H1 (cell line): ENCODE data around the gene SS18L1.

Experiments
- CHD2 ChIP-seq: IDR thresholded peaks from 2 replicates; pipeline ENCODE4 v1.6.1; 2012; ENCODE audit warnings: low read length, improper control_type of control experiment
- EP300 ChIP-seq, 2 experiments: IDR thresholded peaks; 1 replicate in 1 of 2; 2 replicates in 1 of 2; pipeline ENCODE4 v1.6.1; 2011 to 2012; ENCODE audit warnings: low read depth in 2 of 2, low read length in 2 of 2, mild to moderate bottlenecking in 2 of 2, borderline replicate concordance in 1 of 2, inconsistent platforms in 1 of 2, moderate library complexity in 1 of 2
- EZH2 ChIP-seq: fragments of 200-600 bp; sonication (generic); IDR thresholded peaks from 2 replicates; pipeline ENCODE4 v1.7.1; 2012; ENCODE audit warnings: low read depth, mild to moderate bottlenecking, moderate library complexity, low read length, inconsistent platforms; ENCODE audit not compliant: severe bottlenecking
- GABPA ChIP-seq: IDR thresholded peaks from 2 replicates; pipeline ENCODE4 v1.6.1; 2011; ENCODE audit warnings: mild to moderate bottlenecking, low read length, moderate library complexity, borderline replicate concordance; ENCODE audit not compliant: insufficient read depth
- JUND ChIP-seq: IDR thresholded peaks from 2 replicates; pipeline ENCODE4 v1.6.1; 2011; ENCODE audit warnings: mild to moderate bottlenecking, improper control_type of control experiment, low read length
- NANOG ChIP-seq: IDR thresholded peaks from 2 replicates; pipeline ENCODE4 v1.6.1; 2011; ENCODE audit warnings: low read length, low read depth, mild to moderate bottlenecking, inconsistent platforms; ENCODE audit not compliant: insufficient read depth, poor library complexity, severe bottlenecking
- RAD21 ChIP-seq, 2 experiments: IDR thresholded peaks in 1 of 2; conservative IDR thresholded peaks in 1 of 2; 2 replicates each; pipeline ENCODE4 v1.6.1; 2011; ENCODE audit warnings: low read depth in 2 of 2, low read length in 2 of 2, improper control_type of control experiment in 1 of 2, inconsistent platforms in 1 of 2, mild to moderate bottlenecking in 1 of 2, moderate library complexity in 1 of 2
- RBBP5 ChIP-seq: IDR thresholded peaks from 2 replicates; pipeline ENCODE4 v1.7.1; 2012; ENCODE audit warnings: low read depth, mild to moderate bottlenecking, inconsistent platforms, low read length, moderate library complexity, borderline replicate concordance
- YY1 ChIP-seq: IDR thresholded peaks from 2 replicates; pipeline ENCODE4 v1.6.1; 2011; ENCODE audit warnings: low read depth, mild to moderate bottlenecking, low read length
- TF ChIP-seq, protein P1 (sequence below), 3 experiments: IDR thresholded peaks; 1 replicate in 2 of 3; 2 replicates in 1 of 3; pipeline versions ENCODE4 v1.5.1 to v1.6.1; 2011; ENCODE audit warnings: low read length in 3 of 3, mild to moderate bottlenecking in 3 of 3, inconsistent platforms in 2 of 3, low read depth in 1 of 3, moderate library complexity in 1 of 3; ENCODE audit not compliant: insufficient read depth in 1 of 3; ENCODE audit errors: control extremely low read depth in 1 of 3
- TF ChIP-seq, protein P2 (sequence below): IDR thresholded peaks from 2 replicates; pipeline ENCODE4 v1.6.1; 2012; ENCODE audit warnings: inconsistent platforms

DNA sequence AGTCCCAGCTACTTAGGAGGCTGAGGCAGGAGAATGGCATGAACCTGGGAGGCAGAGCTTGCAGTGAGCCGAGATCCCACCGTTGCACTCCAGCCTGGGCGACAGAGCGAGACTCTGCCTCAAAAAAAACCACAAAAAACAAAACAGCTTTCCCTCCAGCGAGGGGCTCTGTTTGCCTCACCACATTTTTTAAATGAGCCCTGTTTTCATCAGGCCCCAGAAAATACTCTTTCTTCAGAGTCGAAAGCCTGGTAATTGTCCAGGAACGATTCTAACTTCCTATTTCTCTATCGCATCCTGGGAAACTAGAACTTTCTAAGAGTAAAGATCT, 51.5 kb downstream of the SS18L1 start:
- TF ChIP-seq EZH2 = no peak
- no peak for TF ChIP-seq NANOG
- TF ChIP-seq, protein P1, sequence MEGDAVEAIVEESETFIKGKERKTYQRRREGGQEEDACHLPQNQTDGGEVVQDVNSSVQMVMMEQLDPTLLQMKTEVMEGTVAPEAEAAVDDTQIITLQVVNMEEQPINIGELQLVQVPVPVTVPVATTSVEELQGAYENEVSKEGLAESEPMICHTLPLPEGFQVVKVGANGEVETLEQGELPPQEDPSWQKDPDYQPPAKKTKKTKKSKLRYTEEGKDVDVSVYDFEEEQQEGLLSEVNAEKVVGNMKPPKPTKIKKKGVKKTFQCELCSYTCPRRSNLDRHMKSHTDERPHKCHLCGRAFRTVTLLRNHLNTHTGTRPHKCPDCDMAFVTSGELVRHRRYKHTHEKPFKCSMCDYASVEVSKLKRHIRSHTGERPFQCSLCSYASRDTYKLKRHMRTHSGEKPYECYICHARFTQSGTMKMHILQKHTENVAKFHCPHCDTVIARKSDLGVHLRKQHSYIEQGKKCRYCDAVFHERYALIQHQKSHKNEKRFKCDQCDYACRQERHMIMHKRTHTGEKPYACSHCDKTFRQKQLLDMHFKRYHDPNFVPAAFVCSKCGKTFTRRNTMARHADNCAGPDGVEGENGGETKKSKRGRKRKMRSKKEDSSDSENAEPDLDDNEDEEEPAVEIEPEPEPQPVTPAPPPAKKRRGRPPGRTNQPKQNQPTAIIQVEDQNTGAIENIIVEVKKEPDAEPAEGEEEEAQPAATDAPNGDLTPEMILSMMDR (IDR thresholded peaks at IDR 0.05; ENCODE audit: control extremely low read depth in 1 of 3, insufficient read depth in 1 of 3, low read depth in 1 of 3, low read length in 3 of 3) = no peak
- no peak for TF ChIP-seq YY1
- no peak for TF ChIP-seq JUND
- no peak for TF ChIP-seq EP300 (IDR thresholded peaks at IDR 0.05; ENCODE audit: borderline replicate concordance in 1 of 2, low read depth in 2 of 2, low read length in 2 of 2)
- no peak for TF ChIP-seq RBBP5
- no peak for TF ChIP-seq CHD2
- TF ChIP-seq RAD21 (IDR thresholded peaks at IDR 0.05 in 1 of 2, conservative IDR thresholded peaks at IDR 0.05 in 1 of 2; ENCODE audit: low read depth in 2 of 2, low read length in 2 of 2) = no peak
- no peak for TF ChIP-seq GABPA
- TF ChIP-seq, protein P2, sequence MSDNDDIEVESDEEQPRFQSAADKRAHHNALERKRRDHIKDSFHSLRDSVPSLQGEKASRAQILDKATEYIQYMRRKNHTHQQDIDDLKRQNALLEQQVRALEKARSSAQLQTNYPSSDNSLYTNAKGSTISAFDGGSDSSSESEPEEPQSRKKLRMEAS = no peak
